K562 (cell line): ENCODE measurements around the gene HTR2A. TPM values are rescaled to one million over a fixed set of nuclear protein-coding genes. Genes with fewer than 3 reads are reported as not detected.

ENCODE experiments used
- CXXC5 ChIP-seq: fragments of 250-450 bp; sonication (Bioruptor Pico); IDR thresholded peaks from 2 replicates; pipeline ENCODE4 v1.8.0; 2022; ENCODE audit warnings: inconsistent platforms, mild to moderate bottlenecking, moderate library complexity
- DMBX1 ChIP-seq: fragments of 250-450 bp; sonication (Bioruptor Pico); IDR thresholded peaks from 2 replicates; pipeline ENCODE4 v1.8.0; 2022; ENCODE audit warnings: inconsistent platforms, mild to moderate bottlenecking, moderate library complexity, borderline replicate concordance
- E2F1 ChIP-seq: sonication (generic); formaldehyde crosslinking; IDR thresholded peaks from 2 replicates; pipeline ENCODE4 v1.8.1; 2023; ENCODE audit warnings: mild to moderate bottlenecking, missing genetic modification reagents, moderate library complexity
- E2F3 ChIP-seq: fragments of 250-450 bp; sonication (Bioruptor Pico); IDR thresholded peaks from 2 replicates; pipeline ENCODE4 v1.4.0; 2020; ENCODE audit warnings: mild to moderate bottlenecking
- ELF1 ChIP-seq: fragments of 200-800 bp; sonication (Bioruptor generic); IDR thresholded peaks from 2 replicates; pipeline ENCODE4 v1.6.1; 2016; ENCODE audit warnings: missing genetic modification characterization, missing compliant biosample characterization
- EP400 ChIP-seq: fragments of 450-650 bp; IDR thresholded peaks from 2 replicates; pipeline ENCODE4 v1.6.1; 2017; ENCODE audit warnings: antibody characterized with exemption, mild to moderate bottlenecking, moderate library complexity
- ETV1 ChIP-seq: fragments of 450-650 bp; conservative IDR thresholded peaks from 2 replicates; pipeline ENCODE4 v1.6.1; 2016; ENCODE audit warnings: missing genetic modification characterization, control low read depth, low read depth, missing compliant biosample characterization
- IRF1 ChIP-seq: sonication (generic); formaldehyde crosslinking; IDR thresholded peaks from 2 replicates; pipeline ENCODE4 v1.8.0; 2022; ENCODE audit warnings: missing genetic modification reagents, mild to moderate bottlenecking, borderline replicate concordance
- MAZ ChIP-seq, 2 experiments: fragments of 450-650 bp in 1 of 2; sonication (generic) in 1 of 2; formaldehyde crosslinking; IDR thresholded peaks in 1 of 2; conservative IDR thresholded peaks in 1 of 2; 2 replicates each; pipeline versions ENCODE4 v1.4.0 to v1.5.0; 2020; ENCODE audit warnings: mild to moderate bottlenecking in 1 of 2, missing genetic modification reagents in 1 of 2
- MXI1 ChIP-seq: IDR thresholded peaks from 2 replicates; pipeline ENCODE4 v1.6.1; 2011; ENCODE audit warnings: low read depth, mild to moderate bottlenecking, improper control_type of control experiment, low read length
- PCBP1 ChIP-seq: fragments of 200-400 bp; formaldehyde crosslinking; IDR thresholded peaks from 2 replicates; pipeline ENCODE4 v1.6.1; 2018; ENCODE audit warnings: mild to moderate bottlenecking, low read depth, low read length; ENCODE audit not compliant: poor library complexity, severe bottlenecking
- PHF8 ChIP-seq: fragments of 200-600 bp; sonication (generic); IDR thresholded peaks from 2 replicates; pipeline ENCODE4 v1.6.1; 2012; ENCODE audit warnings: mixed run types, mild to moderate bottlenecking, inconsistent platforms, low read length, moderate library complexity, borderline replicate concordance
- POLR2B ChIP-seq: fragments of 450-650 bp; IDR thresholded peaks from 2 replicates; pipeline ENCODE4 v1.6.1; 2018; ENCODE audit warnings: low read depth; ENCODE audit not compliant: partially characterized antibody
- POLR2H ChIP-seq: IDR thresholded peaks from 2 replicates; pipeline ENCODE4 v1.6.1; 2016; ENCODE audit warnings: missing genetic modification characterization, low read depth, mild to moderate bottlenecking, control low read depth, missing compliant biosample characterization, moderate library complexity
- RBM22 ChIP-seq: fragments of 200-400 bp; formaldehyde crosslinking; IDR thresholded peaks from 2 replicates; pipeline ENCODE4 v1.6.1; 2018; ENCODE audit warnings: low read length, low read depth; ENCODE audit not compliant: poor library complexity, severe bottlenecking
- RNF2 ChIP-seq: sonication (generic); IDR thresholded peaks from 2 replicates; pipeline ENCODE4 v1.6.1; 2016
- SUPT5H ChIP-seq: fragments of 450-650 bp; IDR thresholded peaks from 2 replicates; pipeline ENCODE4 v1.6.1; 2016
- TAF7 ChIP-seq: fragments of 450-650 bp; IDR thresholded peaks from 2 replicates; pipeline ENCODE4 v1.6.1; 2016; ENCODE audit warnings: missing genetic modification characterization, missing compliant biosample characterization
- TAF9B ChIP-seq: fragments of 450-650 bp; IDR thresholded peaks from 2 replicates; pipeline ENCODE4 v1.6.1; 2018; ENCODE audit warnings: mild to moderate bottlenecking; ENCODE audit not compliant: partially characterized antibody
- ZBED1 ChIP-seq: IDR thresholded peaks from 2 replicates; pipeline ENCODE4 v1.6.1; 2014
- ZNF12 ChIP-seq: sonication (generic); formaldehyde crosslinking; IDR thresholded peaks from 2 replicates; pipeline ENCODE4 v1.4.0; 2020; ENCODE audit warnings: mild to moderate bottlenecking, missing genetic modification reagents
- ZNF778 ChIP-seq: fragments of 450-650 bp; formaldehyde crosslinking; IDR thresholded peaks from 2 replicates; pipeline ENCODE4 v1.4.0; 2020; ENCODE audit warnings: mild to moderate bottlenecking, moderate library complexity
- polyA plus RNA-seq, 8 experiments: library from polyadenylated mRNA; depleted of rRNA in 4 of 8; stranded (reverse) in 5 of 8; unstranded in 3 of 8; fragments of >200 nt; fragmentation: Nextera tagmentation in 2 of 8; fragmentation: Illumina TruSeq in 1 of 8; extraction: Ambion mirVana in 2 of 8; extraction: Trizol in 1 of 8; gene quantifications; 2 replicates each; pipeline versions ENCODE4 v1.2.1 to v1.2.3, GENCODE V29; 2011 to 2014; ENCODE audit warnings: inconsistent platforms in 1 of 8, missing spikeins in 1 of 8
- total RNA-seq, 7 experiments: library from RNA; depleted of rRNA in 6 of 7; stranded (reverse); fragments of >200 nt in 6 of 7; fragmentation: Illumina TruSeq in 2 of 7; extraction: Trizol in 2 of 7; gene quantifications; 2 replicates each; pipeline versions ENCODE4 v1.2.1 to v1.2.3, GENCODE V29; 2011 to 2021; ENCODE audit warnings: low replicate concordance in 1 of 7
- TF ChIP-seq, protein P1 (sequence below): fragments of 250-450 bp; sonication (Bioruptor Pico); IDR thresholded peaks from 2 replicates; pipeline ENCODE4 v1.9.0; 2021; ENCODE audit warnings: mild to moderate bottlenecking, inconsistent platforms

Gene HTR2A
- total and polyA plus RNA-seq, 9 of the 15 experiments (the other 6 are each of a cell fraction or from before 2014, with no cell fraction given), result not detected

DNA sequence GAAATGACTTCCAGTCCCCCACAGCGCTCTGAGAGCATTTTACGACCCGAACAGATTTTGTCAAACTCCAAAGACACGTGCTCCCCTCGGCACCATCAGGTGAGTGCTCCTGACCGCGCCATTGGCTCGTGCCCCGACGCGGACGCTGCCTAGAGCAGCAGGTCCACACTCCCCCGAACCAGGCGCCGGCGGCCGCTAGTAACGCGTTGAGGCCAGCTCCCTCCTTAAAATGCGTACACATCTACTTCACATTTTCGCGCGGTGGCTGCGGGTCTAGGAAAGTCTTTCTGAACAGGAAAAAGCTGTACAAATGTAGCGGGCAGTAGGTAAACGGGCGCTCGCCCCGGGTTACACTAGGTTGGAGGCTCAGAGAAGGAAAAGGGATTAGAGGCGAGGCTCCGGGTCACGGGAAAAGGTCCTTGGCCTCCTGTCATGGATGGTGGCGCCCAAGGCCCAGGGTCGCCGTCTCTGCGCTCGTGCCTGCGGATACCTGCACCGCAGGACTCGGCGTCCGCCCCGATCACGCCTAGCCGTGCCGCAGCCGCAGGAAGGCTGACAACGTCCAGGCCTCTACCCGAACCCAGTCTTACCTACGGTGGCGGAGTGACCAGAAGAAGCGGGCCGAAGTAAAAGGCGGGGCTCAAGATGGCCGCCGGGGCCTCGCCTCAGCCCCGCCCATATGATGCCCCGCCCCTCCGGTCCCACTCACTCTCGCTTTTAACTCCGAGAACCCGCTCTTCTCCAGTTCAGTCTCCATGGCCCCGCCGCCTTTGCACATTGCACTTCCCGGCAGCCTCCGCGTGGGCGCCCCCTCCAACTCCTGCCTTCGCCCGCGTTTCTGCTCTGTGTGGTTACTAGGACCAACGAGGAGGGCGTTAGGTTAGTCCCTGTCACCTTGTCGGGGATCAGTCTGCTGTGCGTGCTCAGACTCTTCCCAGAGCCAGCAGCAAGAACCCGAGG lies 100.1 kb downstream of the HTR2A start, which contains the start of gene ESD (continued):
- peak; percentile 66 for TF ChIP-seq POLR2B
- TF ChIP-seq PCBP1, result no peak
- peak; percentile 35; the same call in 1 of the 2 replicates for TF ChIP-seq ETV1
- no peak for TF ChIP-seq IRF1 (CRISPR knock-in tag)
- peak; percentile 56 to 59; a peak in 3 of 4 replicates for TF ChIP-seq MAZ (CRISPR knock-in tag; conservative IDR thresholded peaks at IDR 0.05 in 1 of 2, IDR thresholded peaks at IDR 0.05 in 1 of 2)
- TF ChIP-seq, protein P1, sequence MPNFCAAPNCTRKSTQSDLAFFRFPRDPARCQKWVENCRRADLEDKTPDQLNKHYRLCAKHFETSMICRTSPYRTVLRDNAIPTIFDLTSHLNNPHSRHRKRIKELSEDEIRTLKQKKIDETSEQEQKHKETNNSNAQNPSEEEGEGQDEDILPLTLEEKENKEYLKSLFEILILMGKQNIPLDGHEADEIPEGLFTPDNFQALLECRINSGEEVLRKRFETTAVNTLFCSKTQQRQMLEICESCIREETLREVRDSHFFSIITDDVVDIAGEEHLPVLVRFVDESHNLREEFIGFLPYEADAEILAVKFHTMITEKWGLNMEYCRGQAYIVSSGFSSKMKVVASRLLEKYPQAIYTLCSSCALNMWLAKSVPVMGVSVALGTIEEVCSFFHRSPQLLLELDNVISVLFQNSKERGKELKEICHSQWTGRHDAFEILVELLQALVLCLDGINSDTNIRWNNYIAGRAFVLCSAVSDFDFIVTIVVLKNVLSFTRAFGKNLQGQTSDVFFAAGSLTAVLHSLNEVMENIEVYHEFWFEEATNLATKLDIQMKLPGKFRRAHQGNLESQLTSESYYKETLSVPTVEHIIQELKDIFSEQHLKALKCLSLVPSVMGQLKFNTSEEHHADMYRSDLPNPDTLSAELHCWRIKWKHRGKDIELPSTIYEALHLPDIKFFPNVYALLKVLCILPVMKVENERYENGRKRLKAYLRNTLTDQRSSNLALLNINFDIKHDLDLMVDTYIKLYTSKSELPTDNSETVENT (CRISPR knock-in tag), result 0 out of 2 replicates have a peak, but pooled peaks have one; percentile 5
- TF ChIP-seq EP400, result peak; percentile 79
- peak; percentile 70 for TF ChIP-seq RNF2
- TF ChIP-seq ELF1 (tag), result 0 out of 2 replicates have a peak, but pooled peaks have one; percentile 33
- TF ChIP-seq PHF8, result peak; percentile 93
- TF ChIP-seq SUPT5H, result peak; percentile 77
- TF ChIP-seq CXXC5, result peak; percentile 62
- peak; percentile 48; the same call in 1 of the 2 replicates for TF ChIP-seq ZBED1
- TF ChIP-seq POLR2H (tag), result peak; percentile 85
- no peak for TF ChIP-seq RBM22
- TF ChIP-seq ZNF778 (CRISPR knock-in tag), result no peak
- TF ChIP-seq E2F3 (CRISPR knock-in tag), result 0 out of 2 replicates have a peak, but pooled peaks have one; percentile 60
- TF ChIP-seq TAF7 (tag), result 0 out of 2 replicates have a peak, but pooled peaks have one; percentile 24
- peak; percentile 17; the same call in 1 of the 2 replicates for TF ChIP-seq E2F1 (CRISPR knock-in tag)
- TF ChIP-seq MXI1, result no peak
- TF ChIP-seq ZNF12 (CRISPR knock-in tag), result no peak
- TF ChIP-seq DMBX1 (CRISPR knock-in tag), result peak; percentile 72
- TF ChIP-seq TAF9B, result peak; percentile 35
